K562 (cell line): ENCODE results near the gene UPK2. TPM values are rescaled to one million over a fixed set of nuclear protein-coding genes. Genes with fewer than 3 reads are reported as not detected.
A peak's percentile ranks its signal among the peaks of the same experiment; 100 is the strongest.

Experiments used
- ASH1L ChIP-seq: fragments of 450-650 bp; IDR thresholded peaks from 2 replicates; pipeline ENCODE4 v1.6.1; 2018; ENCODE audit warnings: borderline replicate concordance, mild to moderate bottlenecking, low read depth; ENCODE audit not compliant: partially characterized antibody
- BCL6 ChIP-seq: fragments of 250-450 bp; sonication (Bioruptor Pico); IDR thresholded peaks from 2 replicates; pipeline ENCODE4 v1.4.0; 2020
- BCLAF1 ChIP-seq, 2 experiments: fragments of 450-650 bp in 1 of 2; IDR thresholded peaks; 2 replicates each; pipeline ENCODE4 v1.6.1; 2011 to 2017; ENCODE audit warnings: low read depth in 2 of 2, antibody characterized with exemption in 1 of 2, borderline replicate concordance in 1 of 2, low read length in 1 of 2, mild to moderate bottlenecking in 1 of 2, mixed read lengths in 1 of 2; ENCODE audit not compliant: control insufficient read depth in 1 of 2
- COPS2 ChIP-seq: fragments of 450-650 bp; conservative IDR thresholded peaks from 2 replicates; pipeline ENCODE4 v1.6.1; 2016; ENCODE audit warnings: mild to moderate bottlenecking, moderate library complexity
- GATAD2A ChIP-seq: fragments of 450-650 bp; IDR thresholded peaks from 2 replicates; pipeline ENCODE4 v1.6.1; 2017
- GATAD2B ChIP-seq: fragments of 450-650 bp; IDR thresholded peaks from 2 replicates; pipeline ENCODE4 v1.6.1; 2017; ENCODE audit warnings: mild to moderate bottlenecking, borderline replicate concordance
- HMG20A ChIP-seq: fragments of 450-650 bp; formaldehyde crosslinking; conservative IDR thresholded peaks from 2 replicates; pipeline ENCODE4 v1.4.0; 2020; ENCODE audit warnings: mild to moderate bottlenecking, mixed read lengths
- HNRNPK ChIP-seq: fragments of 200-400 bp; formaldehyde crosslinking; IDR thresholded peaks from one replicate; pipeline ENCODE4 v1.6.1; 2018; ENCODE audit warnings: mild to moderate bottlenecking, low read depth, low read length; ENCODE audit not compliant: poor library complexity, severe bottlenecking
- LEF1 ChIP-seq: fragments of 450-650 bp; IDR thresholded peaks from 2 replicates; pipeline ENCODE4 v1.6.1; 2016; ENCODE audit warnings: mild to moderate bottlenecking
- MAX ChIP-seq: sonication (generic); formaldehyde crosslinking; IDR thresholded peaks from 2 replicates; pipeline ENCODE4 v1.9.0; 2022; ENCODE audit warnings: mild to moderate bottlenecking, missing genetic modification reagents
- MEF2D ChIP-seq: conservative IDR thresholded peaks from 2 replicates; pipeline ENCODE4 v1.6.1; 2016; ENCODE audit warnings: low read depth, missing genetic modification characterization, missing compliant biosample characterization
- MXI1 ChIP-seq: IDR thresholded peaks from 2 replicates; pipeline ENCODE4 v1.6.1; 2011; ENCODE audit warnings: low read depth, mild to moderate bottlenecking, improper control_type of control experiment, low read length
- NBN ChIP-seq: fragments of 450-650 bp; IDR thresholded peaks from 2 replicates; pipeline ENCODE4 v1.6.1; 2016; ENCODE audit warnings: low read depth, mild to moderate bottlenecking
- NFE2L1 ChIP-seq: fragments of 450-650 bp; IDR thresholded peaks from 2 replicates; pipeline ENCODE4 v1.6.1; 2016; ENCODE audit warnings: missing genetic modification characterization, low read depth, mild to moderate bottlenecking, missing compliant biosample characterization, moderate library complexity, borderline replicate concordance
- POLR2H ChIP-seq: IDR thresholded peaks from 2 replicates; pipeline ENCODE4 v1.6.1; 2016; ENCODE audit warnings: missing genetic modification characterization, low read depth, mild to moderate bottlenecking, control low read depth, missing compliant biosample characterization, moderate library complexity
- POU5F1 ChIP-seq: fragments of 150-350 bp; IDR thresholded peaks from 2 replicates; pipeline ENCODE4 v1.6.1; 2014; ENCODE audit warnings: borderline replicate concordance, low read length, low read depth, mild to moderate bottlenecking; ENCODE audit not compliant: partially characterized antibody
- RNF2 ChIP-seq: sonication (generic); IDR thresholded peaks from 2 replicates; pipeline ENCODE4 v1.6.1; 2016
- SMAD1 ChIP-seq: fragments of 150-350 bp; IDR thresholded peaks from 2 replicates; pipeline ENCODE4 v1.6.1; 2014; ENCODE audit warnings: low read length, low read depth; ENCODE audit not compliant: partially characterized antibody
- SMC3 ChIP-seq: conservative IDR thresholded peaks from 2 replicates; pipeline ENCODE4 v1.6.1; 2011; ENCODE audit warnings: low read depth, low read length, improper control_type of control experiment; ENCODE audit not compliant: insufficient read depth
- TAF9B ChIP-seq: fragments of 450-650 bp; IDR thresholded peaks from 2 replicates; pipeline ENCODE4 v1.6.1; 2018; ENCODE audit warnings: mild to moderate bottlenecking; ENCODE audit not compliant: partially characterized antibody
- U2AF2 ChIP-seq: fragments of 200-400 bp; formaldehyde crosslinking; optimal IDR thresholded peaks from 2 replicates; pipeline ENCODE3; 2017; ENCODE audit warnings: low read depth, mild to moderate bottlenecking, low read length
- ZBTB1 ChIP-seq: sonication (generic); formaldehyde crosslinking; IDR thresholded peaks from 2 replicates; pipeline ENCODE4 v1.8.1; 2023; ENCODE audit warnings: missing genetic modification reagents, low read depth, mild to moderate bottlenecking, borderline replicate concordance
- ZNF561 ChIP-seq: fragments of 450-650 bp; formaldehyde crosslinking; conservative IDR thresholded peaks from 2 replicates; pipeline ENCODE4 v1.4.0; 2020; ENCODE audit warnings: mild to moderate bottlenecking, moderate library complexity
- ZNF75A ChIP-seq: fragments of 450-650 bp; formaldehyde crosslinking; IDR thresholded peaks from 2 replicates; pipeline ENCODE4 v1.4.0; 2020; ENCODE audit warnings: mild to moderate bottlenecking
- ZNF76 ChIP-seq: fragments of 250-450 bp; sonication (Bioruptor Pico); IDR thresholded peaks from 2 replicates; pipeline ENCODE4 v1.4.0; 2020; ENCODE audit warnings: mild to moderate bottlenecking, moderate library complexity, borderline replicate concordance
- ZNF764 ChIP-seq: fragments of 250-450 bp; sonication (Bioruptor Pico); IDR thresholded peaks from 2 replicates; pipeline ENCODE4 v1.4.0; 2020; ENCODE audit warnings: low read depth, mild to moderate bottlenecking, moderate library complexity
- polyA plus RNA-seq, 8 experiments: library from polyadenylated mRNA; depleted of rRNA in 4 of 8; stranded (reverse) in 5 of 8; unstranded in 3 of 8; fragments of >200 nt; fragmentation: Nextera tagmentation in 2 of 8; fragmentation: Illumina TruSeq in 1 of 8; extraction: Ambion mirVana in 2 of 8; extraction: Trizol in 1 of 8; gene quantifications; 2 replicates each; pipeline versions ENCODE4 v1.2.1 to v1.2.3, GENCODE V29; 2011 to 2014; ENCODE audit warnings: inconsistent platforms in 1 of 8, missing spikeins in 1 of 8
- total RNA-seq, 7 experiments: library from RNA; depleted of rRNA in 6 of 7; stranded (reverse); fragments of >200 nt in 6 of 7; fragmentation: Illumina TruSeq in 2 of 7; extraction: Trizol in 2 of 7; gene quantifications; 2 replicates each; pipeline versions ENCODE4 v1.2.1 to v1.2.3, GENCODE V29; 2011 to 2021; ENCODE audit warnings: low replicate concordance in 1 of 7

The UPK2 gene
- total and polyA plus RNA-seq, 9 of the 15 experiments (the other 6 are each of a cell fraction or from before 2014, with no cell fraction given) = not detected

- TF ChIP-seq HNRNPK (no peak), POLR2H (tag) (no peak), HMG20A (CRISPR knock-in tag) (no peak), POU5F1 (no peak), GATAD2B (no peak), NFE2L1 (tag) (no peak), BCLAF1 (IDR thresholded peaks at IDR 0.05; ENCODE audit: borderline replicate concordance in 1 of 2, control insufficient read depth in 1 of 2, low read depth in 2 of 2, low read length in 1 of 2) (0 out of 4 replicates have a peak, but pooled peaks of 1 of the 2 experiments have one; percentile 40), COPS2 (no peak), ZBTB1 (no peak; the same call in 1 of the 2 replicates), MAX (CRISPR knock-in tag) (peak; percentile 97), ASH1L (no peak), TAF9B (no peak), ZNF561 (CRISPR knock-in tag) (no peak), SMAD1 (no peak), ZNF764 (no peak), LEF1 (peak; percentile 63; the same call in 1 of the 2 replicates), SMC3 (no peak), MEF2D (0 out of 2 replicates have a peak, but pooled peaks have one; percentile 29), GATAD2A (no peak), ZNF76 (CRISPR knock-in tag) (no peak; the same call in 1 of the 2 replicates), RNF2 (0 out of 2 replicates have a peak, but pooled peaks have one; percentile 42), ZNF75A (no peak), MXI1 (peak; percentile 35; the same call in 1 of the 2 replicates), U2AF2 (no peak), NBN (peak; percentile 56; the same call in 1 of the 2 replicates), BCL6 (CRISPR knock-in tag) (no peak)
Measured at GRCh38 chr11:118980191-118980881, 24.2 kb downstream of the UPK2 start (continued).
